A204.1 (cell line): ENCODE data around the gene FAM193A.
"Not testable (repeated sequence)": the region's sequence is repeated elsewhere in the genome, so short reads cannot be mapped to it uniquely, and the experiment has no call there.

Experiments used
- FAIRE-seq: peaks from 2 replicates; lab custom pipeline; 2012; peaks lifted over from hg19 to GRCh38; lab: Jason Lieb, UNC

Gene FAM193A

DNA sequence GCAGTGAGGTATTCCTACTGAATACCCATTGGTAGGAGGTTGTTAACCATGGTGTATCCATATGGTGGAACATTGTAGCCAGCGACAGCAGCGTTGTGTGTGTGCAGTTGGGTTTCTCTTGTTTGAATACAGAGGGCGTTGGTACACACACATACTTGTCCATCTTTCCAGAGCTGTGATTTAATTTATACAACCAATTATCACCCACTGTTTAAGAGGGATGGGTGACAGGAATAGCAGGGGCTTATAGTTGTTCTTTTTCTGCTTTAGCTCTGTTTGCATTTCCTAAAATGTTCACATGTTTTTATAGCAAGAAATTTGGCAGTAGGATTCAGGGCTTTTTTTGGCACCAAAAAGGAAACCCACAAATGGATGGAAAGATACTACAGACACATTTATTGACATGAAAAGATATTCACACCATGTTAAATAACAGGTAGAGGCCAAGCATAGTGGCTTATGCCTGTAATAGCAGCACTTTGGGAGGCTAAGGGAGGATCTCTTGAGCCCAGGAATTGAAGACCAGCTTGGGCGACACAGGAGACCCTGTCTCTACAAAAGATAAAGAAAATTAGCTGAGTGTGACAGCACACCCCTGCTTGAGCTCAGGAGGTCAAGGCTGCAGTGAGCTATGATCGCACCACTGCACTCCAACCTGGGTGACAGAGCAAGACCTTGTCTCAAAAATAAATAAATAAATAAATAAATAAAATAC is 159.1 kb downstream of the FAM193A start:
- FAIRE-seq: no peak

DNA sequence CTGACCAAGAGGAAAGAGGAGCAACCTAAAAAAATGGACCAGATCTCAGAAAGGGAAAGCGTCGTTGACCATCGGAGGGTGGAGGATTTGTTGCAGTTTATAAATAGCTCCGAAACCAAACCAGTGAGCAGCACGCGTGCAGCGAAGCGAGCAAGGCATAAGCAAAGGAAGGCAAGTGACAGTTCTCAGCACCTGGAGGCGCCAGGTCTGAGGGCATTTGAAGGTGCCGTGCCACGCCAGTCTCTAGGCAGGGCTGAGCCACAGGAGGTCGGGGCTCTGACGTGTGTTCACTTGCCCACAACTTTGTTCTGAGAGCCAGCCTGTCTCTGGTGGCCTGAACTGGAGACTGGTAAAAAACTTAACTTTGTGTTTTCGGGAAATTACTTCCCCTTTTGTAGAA is 160.0 kb downstream of the FAM193A start:
- no peak for FAIRE-seq

DNA sequence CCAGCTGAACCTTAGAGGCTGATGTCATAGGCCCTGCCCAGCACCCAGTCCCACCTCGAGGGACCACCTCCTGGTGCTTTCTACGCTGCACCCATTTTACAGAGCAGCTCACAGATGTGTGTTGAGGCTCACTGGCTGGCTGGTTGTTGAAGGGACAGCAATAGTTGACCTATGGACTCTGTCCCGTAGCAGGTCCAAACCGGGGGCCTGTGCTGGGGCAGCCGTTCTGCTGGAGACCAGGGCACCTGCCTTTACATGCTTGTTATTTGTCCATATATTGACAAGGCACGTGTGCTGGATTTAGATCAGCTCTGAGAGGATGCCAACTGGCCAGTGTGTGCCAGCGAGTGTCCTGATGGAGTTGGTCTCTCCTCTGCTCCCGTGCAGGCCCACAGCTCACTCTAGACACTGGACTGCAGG is 161.6 kb downstream of the FAM193A start:
- no peak for FAIRE-seq

DNA sequence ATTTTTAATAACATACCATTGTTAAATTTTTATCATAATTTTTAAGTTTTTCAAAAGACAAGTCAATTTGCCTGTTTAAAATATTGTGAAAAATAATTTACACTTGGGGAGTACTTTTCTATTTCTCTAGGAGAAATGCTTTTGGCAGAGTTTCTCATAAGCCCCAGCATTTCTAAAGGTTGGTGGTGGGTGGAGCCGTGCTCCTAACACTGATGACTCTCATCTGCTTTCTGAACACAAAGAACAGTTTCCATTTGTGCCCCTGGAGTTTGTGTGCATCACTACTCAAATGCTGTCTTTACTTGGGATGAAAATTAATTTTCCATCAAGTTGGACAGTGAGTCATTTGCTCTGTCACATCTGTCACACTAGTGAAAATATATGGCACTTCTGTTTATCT is 162.1 kb downstream of the FAM193A start:
- no peak for FAIRE-seq

DNA sequence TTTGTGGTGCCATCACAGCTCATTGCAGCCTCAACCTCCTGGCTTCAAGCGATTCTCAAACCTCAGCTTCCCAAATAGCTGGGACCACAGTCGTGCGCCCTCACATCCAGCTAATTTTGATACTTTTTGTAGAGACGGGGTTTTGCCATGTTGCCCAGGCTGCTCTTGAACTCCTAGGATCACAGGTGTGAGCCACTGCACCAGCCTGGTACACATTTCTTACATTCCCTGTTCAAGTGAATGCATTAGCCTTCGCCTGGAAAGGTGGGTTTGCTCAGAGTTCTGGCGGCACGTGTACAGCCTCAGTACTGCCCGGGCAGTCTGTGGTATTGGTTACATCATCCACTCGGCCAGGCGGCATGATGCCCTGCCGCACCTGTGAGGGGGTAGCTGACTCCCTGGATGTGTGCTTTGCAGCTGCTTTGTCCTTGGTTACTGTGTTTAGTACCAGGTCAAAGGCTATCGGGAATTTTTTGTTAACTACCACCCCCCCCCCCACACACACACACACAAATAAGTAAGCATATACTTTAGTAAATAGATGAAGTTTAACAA is 162.6 kb downstream of the FAM193A start:
- no peak for FAIRE-seq

DNA sequence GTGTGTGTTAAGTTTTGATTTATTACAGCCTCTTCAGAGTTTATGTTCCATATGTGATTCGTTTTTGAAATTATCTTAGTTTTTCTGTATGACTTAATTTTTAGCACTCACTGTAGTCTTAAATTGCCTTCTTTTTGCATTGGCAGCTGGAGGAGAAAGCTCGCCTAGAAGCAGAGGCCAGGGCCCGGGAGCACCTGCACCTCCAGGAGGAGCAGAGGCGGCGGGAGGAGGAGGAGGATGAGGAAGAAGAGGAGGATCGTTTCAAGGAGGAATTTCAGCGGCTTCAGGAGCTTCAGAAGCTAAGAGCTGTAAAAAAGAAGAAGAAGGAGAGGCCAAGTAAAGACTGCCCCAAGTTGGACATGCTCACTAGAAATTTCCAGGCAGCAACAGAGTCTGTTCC is 163.1 kb downstream of the FAM193A start:
- FAIRE-seq: no peak

DNA sequence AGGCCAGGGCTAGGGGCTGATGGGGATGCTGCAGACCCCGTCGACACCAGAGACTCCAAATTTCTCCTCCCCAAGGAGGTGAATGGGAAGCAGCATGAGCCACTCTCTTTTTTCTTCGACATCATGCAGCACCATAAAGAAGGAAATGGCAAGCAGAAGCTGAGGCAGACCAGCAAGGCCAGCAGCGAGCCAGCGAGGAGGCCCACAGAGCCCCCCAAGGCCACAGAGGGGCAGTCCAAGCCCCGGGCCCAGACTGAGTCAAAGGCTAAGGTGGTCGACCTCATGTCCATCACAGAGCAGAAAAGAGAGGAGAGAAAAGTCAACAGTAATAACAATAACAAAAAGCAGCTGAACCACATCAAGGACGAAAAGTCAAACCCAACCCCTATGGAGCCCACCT is 163.6 kb downstream of the FAM193A start:
- FAIRE-seq: no peak

DNA sequence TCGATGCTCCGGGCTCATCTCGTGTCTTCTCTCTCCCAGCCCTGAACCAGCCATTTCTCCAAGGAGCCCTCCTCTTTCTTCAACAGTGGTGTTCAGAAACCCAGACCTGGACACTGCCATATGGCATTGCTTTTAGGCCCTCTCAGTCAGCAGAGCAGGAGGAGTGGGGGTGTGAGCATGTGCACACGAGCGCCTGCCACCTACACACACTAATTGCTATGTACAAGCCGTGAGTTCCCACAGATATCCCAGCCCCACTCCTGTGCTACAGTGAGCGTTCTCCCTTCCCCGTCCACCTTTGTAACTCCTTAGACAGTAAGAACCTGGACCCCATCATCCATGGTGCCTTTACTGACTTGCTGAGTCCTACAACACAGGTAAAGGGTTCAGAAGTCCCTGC is 165.9 kb downstream of the FAM193A start:
- FAIRE-seq: no peak

DNA sequence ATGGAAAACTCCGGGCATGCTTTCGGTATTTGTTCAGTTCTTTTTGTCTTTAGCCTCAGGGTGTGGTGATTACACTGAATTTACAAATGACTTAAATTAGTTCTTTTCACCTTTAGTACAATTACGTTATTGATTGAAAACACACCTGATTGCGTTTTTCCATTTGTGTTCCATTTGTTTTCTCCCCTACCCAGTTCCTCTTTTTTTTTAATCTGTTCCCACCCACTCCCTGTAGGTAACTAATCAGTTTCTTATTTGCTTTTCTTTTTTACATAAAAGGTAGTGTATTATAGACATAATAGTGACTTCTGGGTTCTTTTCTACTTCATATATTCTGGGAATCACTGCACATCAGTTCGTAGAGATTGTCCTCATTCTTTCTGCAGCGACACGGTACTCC is 166.3 kb downstream of the FAM193A start:
- no peak for FAIRE-seq

DNA sequence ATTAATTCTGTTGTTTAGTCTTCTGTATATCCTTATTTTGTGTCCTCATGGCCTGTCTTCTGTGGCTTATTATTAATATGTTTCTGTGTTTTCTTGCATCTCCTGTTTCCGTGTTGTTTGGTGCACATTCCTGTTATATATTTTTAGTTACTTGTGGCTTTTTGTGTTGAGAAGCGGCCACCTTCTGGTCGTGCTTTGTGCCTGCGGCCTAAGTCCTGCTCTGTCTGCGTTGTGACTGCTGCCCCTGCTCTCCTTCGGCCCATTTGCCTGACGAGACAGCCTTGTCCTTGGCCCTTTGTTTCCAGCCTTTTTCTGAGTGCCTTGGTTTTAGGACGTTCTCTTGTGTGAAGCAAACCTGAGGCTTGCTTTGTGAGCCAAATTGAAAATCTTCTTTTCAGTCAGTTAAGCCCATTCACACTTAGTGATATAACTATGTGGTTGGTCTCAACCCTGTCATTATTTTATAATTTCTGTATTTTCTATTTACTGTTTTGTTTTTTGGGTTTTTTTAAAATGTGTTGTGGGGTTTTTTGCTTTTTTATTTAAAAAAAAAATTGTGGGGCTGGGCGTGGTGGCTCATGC is 175.9 kb downstream of the FAM193A start:
- no peak for FAIRE-seq

DNA sequence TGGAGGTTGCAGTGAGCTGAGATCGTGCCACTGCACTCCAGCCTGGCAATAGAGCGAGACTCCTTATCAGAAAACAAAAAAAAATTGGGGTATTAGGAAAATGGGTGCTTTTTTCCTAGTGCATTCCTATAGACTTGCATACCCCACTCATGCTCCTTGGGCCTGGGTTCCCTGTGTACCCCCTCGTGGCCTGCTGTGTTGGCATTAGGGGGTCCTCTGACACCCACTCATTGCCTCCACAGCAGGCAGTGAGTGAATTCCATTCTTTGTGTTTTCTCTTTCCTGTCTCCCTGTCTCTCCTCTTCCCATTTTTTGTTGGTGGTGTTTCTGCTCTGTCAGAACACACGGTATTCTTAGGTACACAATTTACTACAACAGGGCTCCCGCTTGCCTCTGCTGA is 176.9 kb downstream of the FAM193A start:
- FAIRE-seq: no peak

DNA sequence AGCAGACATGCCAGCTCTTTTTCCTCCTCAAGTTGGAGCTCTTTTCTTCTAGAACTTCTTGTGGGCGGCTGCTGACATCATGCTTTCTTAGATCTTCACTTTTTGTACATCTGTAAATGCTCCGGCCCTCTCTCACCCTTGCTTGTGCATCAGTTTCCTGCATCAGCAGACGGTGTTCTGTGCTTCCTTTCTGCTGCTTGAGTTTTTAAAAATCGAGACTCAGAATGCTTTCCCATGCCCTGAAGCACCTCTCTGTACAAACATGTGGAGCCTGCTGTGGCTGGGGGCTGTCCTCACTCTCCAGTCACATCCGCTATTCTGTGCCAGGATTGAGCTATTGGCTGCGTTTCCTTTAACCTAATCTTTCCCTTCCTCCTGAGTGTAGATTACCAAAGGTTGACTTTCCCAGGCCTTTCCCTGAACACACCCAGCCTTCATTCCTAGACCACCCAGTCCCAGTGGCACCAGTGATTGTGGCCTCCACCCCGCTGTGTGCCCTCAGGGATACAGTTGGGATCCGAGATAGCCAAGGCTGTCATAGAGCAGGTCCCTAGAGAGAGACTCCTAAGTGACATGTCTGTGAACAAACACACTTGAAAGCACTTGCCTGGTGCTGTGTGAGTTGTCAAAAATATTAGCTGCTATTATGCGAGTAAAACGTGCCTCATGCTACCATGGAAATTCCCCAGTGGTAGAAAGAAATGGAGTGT is 177.8 kb downstream of the FAM193A start:
- FAIRE-seq: no peak

DNA sequence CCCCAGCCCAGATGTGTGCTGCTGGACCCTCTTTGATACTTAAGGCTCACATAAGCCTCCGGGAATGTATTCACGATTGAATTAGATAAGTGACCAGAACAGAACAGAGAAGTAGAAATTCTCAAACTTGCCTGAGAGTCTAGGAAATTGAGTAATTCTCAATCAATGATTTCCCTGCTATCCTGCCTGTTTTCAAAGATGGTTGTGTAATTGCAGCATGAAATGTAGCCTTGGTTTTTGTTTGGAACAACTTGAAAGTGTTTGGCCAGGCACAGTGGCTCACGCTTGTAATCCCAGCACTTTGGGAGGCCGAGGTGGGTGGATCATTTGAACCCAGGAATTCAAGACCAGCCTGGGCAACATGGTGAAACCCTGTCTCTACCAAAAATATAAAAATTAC is 178.5 kb downstream of the FAM193A start:
- FAIRE-seq: no peak

DNA sequence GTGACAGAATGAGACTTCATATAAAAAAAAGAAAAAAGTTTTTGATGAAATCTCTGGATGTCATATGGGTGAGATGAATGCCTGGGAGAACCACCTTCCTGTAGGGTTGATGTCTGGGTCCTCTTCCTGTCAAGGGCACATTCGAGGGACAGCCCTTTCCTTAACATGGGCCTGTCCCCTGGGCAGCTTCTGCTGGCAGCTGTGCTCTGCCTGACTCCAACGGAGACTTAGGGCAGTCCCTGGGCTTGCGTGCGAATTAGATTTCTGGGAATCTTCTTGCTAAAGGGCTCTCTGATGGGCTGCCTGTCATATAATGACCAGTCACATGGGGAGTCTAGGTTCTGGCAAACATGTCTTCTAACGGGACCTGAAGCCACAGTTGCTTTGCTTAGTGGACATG is 179.0 kb downstream of the FAM193A start:
- FAIRE-seq: no peak

DNA sequence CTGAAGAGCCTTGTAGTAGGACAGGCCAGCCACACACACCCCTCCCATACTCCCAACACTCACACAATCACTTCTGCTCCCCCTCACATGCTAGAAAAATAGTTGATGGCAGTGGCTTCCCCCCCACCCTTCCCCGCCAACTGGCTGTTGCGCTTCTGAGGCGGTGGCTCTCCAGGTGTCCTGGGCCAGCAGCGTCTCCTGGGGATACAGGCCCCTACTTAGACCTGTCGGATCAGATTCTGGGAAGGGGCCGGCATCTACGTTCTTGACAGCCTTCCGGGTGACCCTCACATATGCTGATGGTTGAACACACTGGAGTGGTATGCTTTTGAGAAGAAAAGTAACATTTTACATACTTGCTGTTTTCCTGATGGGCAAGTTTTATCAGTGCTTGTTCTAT is 179.8 kb downstream of the FAM193A start:
- no peak for FAIRE-seq

DNA sequence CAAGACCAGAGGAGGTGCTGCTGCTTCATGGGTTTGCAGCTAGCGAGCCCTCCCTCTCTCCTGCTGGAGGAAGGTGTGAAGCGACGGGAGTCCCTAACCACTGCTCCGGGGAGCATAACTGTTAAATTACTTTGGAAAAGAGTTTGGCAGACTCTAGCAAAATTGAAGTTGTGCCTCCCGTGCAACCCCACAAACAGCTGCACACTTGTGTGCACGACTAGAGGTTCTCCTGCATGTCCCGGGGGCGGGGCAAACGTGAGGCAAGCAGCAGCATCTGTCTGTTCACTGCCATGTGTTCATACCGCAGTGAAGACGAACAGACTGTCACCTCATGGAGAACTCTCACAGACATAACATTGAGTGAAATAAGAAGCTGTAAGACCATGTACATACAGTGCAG is 185.1 kb downstream of the FAM193A start:
- no peak for FAIRE-seq

DNA sequence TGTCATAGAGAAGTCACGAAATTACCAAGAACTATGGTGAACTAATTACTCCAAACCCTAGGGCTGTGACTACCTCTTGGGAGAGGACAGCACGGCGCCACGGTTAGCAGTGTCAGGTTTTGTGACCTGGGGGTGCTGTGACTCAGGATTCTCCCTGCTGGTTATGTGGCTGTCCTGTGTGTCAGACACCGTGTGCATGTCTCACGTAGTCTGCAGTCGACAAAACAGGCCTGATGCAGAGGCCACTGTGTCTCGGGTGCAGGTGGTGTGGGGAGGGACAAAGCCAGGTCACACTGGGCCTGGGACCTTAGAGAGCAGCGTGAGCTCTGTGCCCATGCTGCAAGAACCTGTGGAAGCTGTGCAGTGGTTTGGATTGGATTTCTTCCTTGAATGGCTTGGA is 185.6 kb downstream of the FAM193A start:
- FAIRE-seq: no peak

DNA sequence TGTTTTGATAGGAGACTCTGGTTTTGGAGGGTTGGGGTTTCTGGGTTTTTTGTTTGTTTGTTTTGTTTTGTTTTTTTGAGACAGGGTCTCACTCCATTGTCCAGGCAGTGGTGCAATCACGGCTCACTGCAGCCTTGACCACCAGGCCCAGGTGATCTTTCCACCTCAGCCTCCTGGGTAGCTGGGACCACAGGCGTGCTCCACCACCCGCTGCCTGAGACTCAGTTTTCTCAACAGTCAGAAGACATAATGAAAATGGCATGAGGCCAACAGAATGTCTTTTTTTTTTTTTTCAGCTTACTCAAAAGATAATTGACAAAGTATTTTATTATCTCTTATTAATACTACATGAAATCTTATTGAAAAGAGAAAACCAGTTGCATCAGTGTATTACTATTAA is 187.3 kb downstream of the FAM193A start:
- no peak for FAIRE-seq

DNA sequence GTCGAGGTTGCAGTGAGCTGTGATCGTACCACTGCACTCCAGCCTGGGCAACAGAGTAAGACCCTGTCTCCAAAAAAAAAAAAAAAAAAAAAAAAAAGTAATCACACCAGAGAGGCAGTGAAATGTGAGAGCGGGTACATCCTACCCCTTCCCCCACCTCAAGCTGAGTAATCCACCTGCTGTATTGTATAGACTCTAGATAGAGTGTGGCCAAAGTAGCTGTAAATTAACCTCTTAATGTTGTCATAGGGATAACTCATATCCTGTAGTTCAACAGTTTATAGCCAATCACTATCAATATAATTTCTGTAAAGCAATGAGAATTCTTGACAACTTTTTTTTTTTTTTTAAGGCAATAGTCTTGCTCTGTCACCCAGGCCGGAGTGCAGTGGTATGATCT is 188.9 kb downstream of the FAM193A start:
- FAIRE-seq: no peak

DNA sequence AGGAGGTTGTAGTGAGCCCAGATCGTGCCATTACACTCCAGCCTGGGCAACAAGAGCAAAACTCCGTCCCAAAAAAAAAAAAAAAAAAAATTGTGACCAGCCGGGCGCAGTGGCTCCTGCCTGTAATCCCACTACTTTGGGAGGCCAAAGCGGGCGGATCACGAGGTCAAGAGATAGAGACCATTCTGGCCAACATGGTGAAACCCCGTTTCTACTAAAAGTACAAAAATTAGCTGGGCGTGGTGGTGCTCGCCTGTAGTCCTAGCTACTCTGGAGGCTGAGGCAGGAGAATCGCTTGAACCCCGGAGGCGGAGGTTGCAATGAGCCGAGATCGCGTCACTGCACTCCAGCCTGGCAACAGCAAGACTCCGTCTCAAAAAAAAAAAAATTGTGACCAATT is 190.4 kb downstream of the FAM193A start:
- FAIRE-seq: not testable (repeated sequence)

DNA sequence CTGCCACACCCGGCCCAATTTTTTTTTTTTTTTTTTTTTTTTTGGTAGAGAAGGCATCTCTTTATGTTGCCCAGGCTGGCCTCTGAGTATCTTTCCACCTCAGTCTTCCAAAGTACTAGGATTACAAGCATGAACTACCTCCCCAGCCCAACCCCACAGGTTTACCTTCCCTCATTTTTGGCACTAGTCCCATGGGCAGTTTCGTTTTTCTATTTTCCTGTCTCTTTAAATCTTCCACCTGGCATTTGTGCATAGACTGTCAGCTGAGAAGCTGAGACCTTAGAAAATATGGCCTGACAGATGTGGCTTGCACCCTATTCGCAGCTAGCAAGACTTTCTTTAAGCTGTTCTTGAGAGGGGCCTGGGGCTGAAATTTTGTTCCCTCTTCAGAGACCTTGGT is 191.8 kb downstream of the FAM193A start:
- FAIRE-seq: no peak

DNA sequence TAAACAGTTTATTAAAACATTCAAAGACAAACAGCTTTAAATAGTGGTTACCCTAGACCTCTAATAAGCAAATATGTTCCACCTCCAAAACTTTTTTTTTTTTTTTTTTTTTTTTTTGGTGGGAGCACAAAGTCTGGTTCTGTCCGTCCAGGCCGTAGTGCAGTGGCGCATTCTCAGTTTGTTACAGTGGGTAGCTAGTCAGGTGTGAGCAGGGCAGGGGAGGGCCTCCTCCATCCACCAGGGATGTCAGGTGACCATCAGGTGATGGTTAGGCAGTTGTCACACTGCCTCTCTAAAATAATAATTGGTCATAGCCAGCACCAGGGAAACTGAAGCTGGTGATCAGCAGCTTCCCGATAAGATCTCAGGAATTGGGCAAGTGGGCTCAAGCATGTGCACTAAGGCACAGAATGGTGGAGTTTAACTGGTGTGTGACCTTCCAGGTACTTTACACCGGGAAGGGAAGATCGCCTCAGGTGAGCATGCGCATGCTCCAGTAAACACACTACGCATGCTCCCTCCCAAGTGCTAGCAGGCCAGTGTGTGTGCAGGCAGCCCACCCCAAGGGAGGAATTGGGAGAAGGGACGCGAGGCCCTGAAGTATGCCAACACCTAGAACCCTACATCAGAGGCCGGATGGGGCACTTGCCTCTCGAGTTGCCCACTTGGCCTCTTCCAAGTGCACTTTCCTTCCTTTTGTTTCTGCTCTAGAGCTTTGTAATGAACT is 192.5 kb downstream of the FAM193A start:
- FAIRE-seq: no peak

DNA sequence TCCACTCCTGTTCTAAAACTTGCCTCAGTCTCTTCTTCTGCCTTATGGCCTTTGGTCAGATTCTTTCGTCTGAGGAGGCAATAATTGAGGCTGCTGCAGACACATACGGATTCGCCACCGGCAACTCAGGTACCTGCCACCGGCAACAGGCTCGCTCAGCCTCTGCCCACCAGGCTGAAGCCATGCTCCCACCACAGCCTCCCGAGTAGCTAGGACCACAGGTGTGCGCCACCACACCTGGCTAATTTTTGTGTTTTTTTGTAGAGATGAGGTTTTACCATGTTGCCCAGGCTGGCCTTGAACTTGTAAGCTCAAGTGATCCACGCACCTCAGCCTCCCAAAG is 193.1 kb downstream of the FAM193A start:
- no peak for FAIRE-seq
